ENCODE data around the gene MYO10.

The MYO10 gene

DNA sequence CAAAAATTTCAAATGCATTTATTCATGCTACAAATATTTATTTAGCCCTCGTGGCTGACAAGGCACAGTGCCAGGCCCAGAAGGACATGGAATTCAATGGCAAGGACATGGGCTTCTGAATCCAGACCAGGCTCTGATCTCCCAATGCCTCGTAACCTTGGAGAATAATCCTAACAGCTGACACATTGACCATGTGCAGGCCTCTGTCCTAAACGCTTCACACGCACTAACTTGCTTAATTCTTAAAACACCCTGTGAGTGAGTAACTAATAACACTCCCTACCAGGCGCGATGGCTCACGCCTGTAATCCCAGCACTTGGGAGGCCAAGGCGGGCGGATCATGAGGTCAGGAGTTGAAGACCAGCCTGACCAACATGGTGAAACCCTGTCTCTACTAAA lies 33.2 kb downstream of the MYO10 start:
- Histone ChIP-seq H3K9me3 (ENCODE audit: low read length) (no peaks in the 10 kb centered on the region), H3K27me3 (ENCODE audit: insufficient read depth, low read length) (no peaks in the 10 kb centered on the region), H3K4me3 (ENCODE audit: low read length) (no peak overlapping the region), H3K36me3 (ENCODE audit: insufficient read depth, low read length) (no peaks in the 10 kb centered on the region), H3K4me1 (ENCODE audit: insufficient read depth, low read length) (peaks cover 7% of the 10 kb centered on the region), H2AFZ (ENCODE audit: low read depth, low read length) (no peak overlapping the region)

DNA sequence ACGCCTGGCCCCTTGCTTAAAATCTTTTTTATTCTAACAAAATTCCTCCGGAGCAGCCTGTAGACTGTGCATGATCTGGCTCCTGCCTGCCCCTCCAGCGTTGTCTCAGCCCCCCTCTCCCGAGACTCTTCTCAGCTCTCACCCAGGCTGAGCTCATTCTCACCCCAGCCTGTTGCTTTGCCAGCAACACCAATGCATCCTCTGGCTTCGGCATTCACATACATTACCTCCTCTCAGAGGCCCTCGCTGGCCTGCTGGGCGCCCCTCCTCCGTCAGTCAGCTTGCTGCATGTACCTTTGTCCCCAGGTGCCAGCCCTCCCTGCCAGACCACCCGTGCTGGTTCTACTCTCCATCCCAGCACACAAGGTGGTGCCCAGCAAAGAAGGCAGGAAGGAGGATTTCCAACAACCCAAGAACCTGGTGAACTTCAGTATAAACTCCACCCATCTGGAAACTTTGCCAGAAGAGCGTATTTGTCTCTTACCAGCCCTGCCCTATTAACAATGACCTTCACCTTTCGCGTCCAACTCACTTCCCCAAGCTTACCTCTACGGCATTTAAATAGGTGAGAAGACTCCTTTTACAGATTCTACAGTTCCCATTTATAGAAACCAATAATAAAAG lies 35.0 kb downstream of the MYO10 start:
- Histone ChIP-seq H3K9me3 (ENCODE audit: low read length) (no peaks in the 10 kb centered on the region), H3K4me1 (ENCODE audit: insufficient read depth, low read length) (peaks cover 12% of the 10 kb centered on the region), H3K27me3 (ENCODE audit: insufficient read depth, low read length) (no peaks in the 10 kb centered on the region), H3K4me3 (ENCODE audit: low read length) (no peak overlapping the region), H3K36me3 (ENCODE audit: insufficient read depth, low read length) (no peaks in the 10 kb centered on the region), H2AFZ (ENCODE audit: low read depth, low read length) (no peak overlapping the region)

GRCh38 chr5:16899171-16899570 lies 36.9 kb downstream of the MYO10 start:
- no peak overlapping the region for H2AFZ ChIP-seq (ENCODE audit: low read depth, low read length)
- H3K4me3 ChIP-seq (ENCODE audit: low read length), result no peak overlapping the region
- peaks cover 12% of the 10 kb centered on the region for H3K4me1 ChIP-seq (ENCODE audit: insufficient read depth, low read length)
- no peaks in the 10 kb centered on the region for H3K36me3 ChIP-seq (ENCODE audit: insufficient read depth, low read length)
- no peaks in the 10 kb centered on the region for H3K9me3 ChIP-seq (ENCODE audit: low read length)
- no peaks in the 10 kb centered on the region for H3K27me3 ChIP-seq (ENCODE audit: insufficient read depth, low read length)

GRCh38 chr5:16897800-16898199 lies 38.3 kb downstream of the MYO10 start:
- Histone ChIP-seq H3K4me3 (ENCODE audit: low read length) (no peak overlapping the region), H2AFZ (ENCODE audit: low read depth, low read length) (no peak overlapping the region), H3K4me1 (ENCODE audit: insufficient read depth, low read length) (peaks cover 12% of the 10 kb centered on the region), H3K27me3 (ENCODE audit: insufficient read depth, low read length) (no peaks in the 10 kb centered on the region), H3K36me3 (ENCODE audit: insufficient read depth, low read length) (no peaks in the 10 kb centered on the region), H3K9me3 (ENCODE audit: low read length) (no peaks in the 10 kb centered on the region)

DNA sequence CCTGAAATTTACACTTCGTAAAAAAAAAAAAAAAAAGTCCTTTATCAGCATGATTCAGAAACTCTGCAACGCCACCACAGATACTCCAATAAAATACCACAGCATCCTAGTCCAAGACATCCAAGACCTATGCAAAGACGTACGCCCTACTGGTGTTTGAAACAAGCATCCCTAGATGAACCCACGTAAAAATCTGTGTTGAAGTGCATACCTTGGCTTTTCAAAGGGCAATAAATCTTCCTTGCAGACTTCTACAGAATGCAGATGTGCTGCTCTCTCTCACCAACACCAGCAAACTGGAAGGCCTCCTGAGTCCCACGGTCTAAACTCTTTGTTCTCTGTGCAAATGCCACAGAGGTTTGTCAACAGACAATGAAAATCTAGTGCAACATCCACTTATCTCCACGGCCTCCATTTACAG lies 38.8 kb downstream of the MYO10 start:
- Histone ChIP-seq H3K36me3 (ENCODE audit: insufficient read depth, low read length) (no peaks in the 10 kb centered on the region), H3K27me3 (ENCODE audit: insufficient read depth, low read length) (no peaks in the 10 kb centered on the region), H3K9me3 (ENCODE audit: low read length) (no peaks in the 10 kb centered on the region), H3K4me3 (ENCODE audit: low read length) (no peak overlapping the region), H2AFZ (ENCODE audit: low read depth, low read length) (no peak overlapping the region), H3K4me1 (ENCODE audit: insufficient read depth, low read length) (peaks cover 12% of the 10 kb centered on the region)

DNA sequence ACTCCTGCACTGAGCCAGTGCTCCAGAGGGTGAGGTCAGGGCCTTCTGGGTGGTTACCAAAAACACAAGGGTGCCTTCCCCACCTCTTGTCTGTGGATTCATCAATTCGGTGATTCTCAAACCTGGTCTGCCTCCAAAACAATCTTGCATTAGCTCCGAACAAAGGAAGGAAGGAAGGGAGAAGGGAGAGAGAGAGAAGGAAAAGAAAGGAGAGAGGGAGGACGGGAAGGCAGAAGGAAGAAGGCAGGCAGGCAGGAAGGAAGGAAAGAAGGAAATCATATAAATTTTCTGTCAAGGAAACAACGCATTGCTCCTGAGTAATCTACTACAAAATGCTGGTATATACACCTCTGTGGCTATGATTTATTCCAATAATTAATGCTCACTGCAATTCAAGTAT lies 39.3 kb downstream of the MYO10 start:
- no peaks in the 10 kb centered on the region for H3K36me3 ChIP-seq (ENCODE audit: insufficient read depth, low read length)
- no peak overlapping the region for H3K4me3 ChIP-seq (ENCODE audit: low read length)
- H2AFZ ChIP-seq (ENCODE audit: low read depth, low read length), result no peak overlapping the region
- H3K4me1 ChIP-seq (ENCODE audit: insufficient read depth, low read length), result peaks cover 12% of the 10 kb centered on the region
- H3K27me3 ChIP-seq (ENCODE audit: insufficient read depth, low read length), result no peaks in the 10 kb centered on the region
- H3K9me3 ChIP-seq (ENCODE audit: low read length), result no peaks in the 10 kb centered on the region

DNA sequence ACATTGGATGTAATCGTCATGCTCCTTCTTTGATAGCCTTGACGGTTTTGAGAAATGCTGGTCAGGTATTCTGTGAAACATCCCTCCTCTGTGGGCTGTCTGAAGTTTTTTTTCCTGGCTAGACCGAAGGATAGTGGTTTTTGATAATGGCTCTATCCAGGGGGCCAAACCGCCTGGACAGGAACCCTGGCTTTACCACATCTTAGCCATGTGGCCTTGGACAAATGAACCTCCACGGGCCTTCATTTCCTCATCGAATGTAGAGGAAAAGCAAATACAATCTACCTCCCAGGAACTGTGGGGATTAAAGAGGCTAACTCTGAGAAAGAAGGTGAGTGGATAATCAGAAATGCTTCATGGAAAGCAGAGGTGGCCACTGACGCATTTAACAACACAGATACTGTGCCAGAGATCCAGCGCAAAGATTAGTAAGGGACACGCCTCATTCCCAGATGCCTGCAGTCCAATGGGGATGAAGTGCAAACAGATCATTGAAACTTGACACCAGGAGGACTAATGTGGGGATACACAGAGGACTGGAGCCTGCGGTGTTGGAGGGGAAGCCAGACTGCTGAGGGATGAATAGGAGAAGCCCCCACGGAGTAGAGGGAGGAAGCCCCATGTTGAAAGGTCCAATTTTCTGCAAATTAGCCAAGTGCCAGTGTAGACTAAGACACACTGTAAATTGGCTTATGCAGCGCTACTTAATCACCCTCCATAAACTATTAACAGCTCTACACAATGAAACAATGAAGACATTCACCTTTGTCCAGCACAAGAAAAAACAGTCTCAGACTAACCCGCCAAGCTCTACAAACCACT lies 41.6 kb downstream of the MYO10 start:
- no peaks in the 10 kb centered on the region for H3K36me3 ChIP-seq (ENCODE audit: insufficient read depth, low read length)
- H3K27me3 ChIP-seq (ENCODE audit: insufficient read depth, low read length), result no peaks in the 10 kb centered on the region
- no peak overlapping the region for H2AFZ ChIP-seq (ENCODE audit: low read depth, low read length)
- H3K4me3 ChIP-seq (ENCODE audit: low read length), result no peak overlapping the region
- H3K9me3 ChIP-seq (ENCODE audit: low read length), result no peaks in the 10 kb centered on the region
- H3K4me1 ChIP-seq (ENCODE audit: insufficient read depth, low read length), result peaks cover 12% of the 10 kb centered on the region

DNA sequence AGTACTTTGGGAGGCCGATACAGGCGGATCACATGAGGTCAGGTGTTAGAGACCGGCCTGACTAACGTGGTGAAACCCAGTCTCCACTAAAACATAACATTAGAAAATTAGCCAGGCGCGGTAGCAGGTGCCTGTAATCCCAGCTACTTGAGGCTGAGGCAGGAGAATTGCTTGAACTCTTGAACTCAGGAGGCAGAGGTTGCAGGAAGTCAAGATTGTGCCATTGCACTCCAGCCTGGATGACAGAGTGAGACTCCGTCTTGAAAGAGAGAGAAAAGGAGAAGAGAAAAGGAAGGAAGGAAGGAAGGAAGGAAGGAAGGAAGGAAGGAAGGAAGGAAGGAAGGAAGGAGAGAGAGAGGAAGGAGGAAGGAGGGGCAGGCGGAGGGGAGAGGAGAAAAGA lies 45.1 kb downstream of the MYO10 start:
- H3K36me3 ChIP-seq (ENCODE audit: insufficient read depth, low read length), result no peaks in the 10 kb centered on the region
- no peaks in the 10 kb centered on the region for H3K27me3 ChIP-seq (ENCODE audit: insufficient read depth, low read length)
- H3K4me1 ChIP-seq (ENCODE audit: insufficient read depth, low read length), result peaks cover 7% of the 10 kb centered on the region
- no peak overlapping the region for H2AFZ ChIP-seq (ENCODE audit: low read depth, low read length)
- H3K4me3 ChIP-seq (ENCODE audit: low read length), result no peak overlapping the region
- no peaks in the 10 kb centered on the region for H3K9me3 ChIP-seq (ENCODE audit: low read length)

DNA sequence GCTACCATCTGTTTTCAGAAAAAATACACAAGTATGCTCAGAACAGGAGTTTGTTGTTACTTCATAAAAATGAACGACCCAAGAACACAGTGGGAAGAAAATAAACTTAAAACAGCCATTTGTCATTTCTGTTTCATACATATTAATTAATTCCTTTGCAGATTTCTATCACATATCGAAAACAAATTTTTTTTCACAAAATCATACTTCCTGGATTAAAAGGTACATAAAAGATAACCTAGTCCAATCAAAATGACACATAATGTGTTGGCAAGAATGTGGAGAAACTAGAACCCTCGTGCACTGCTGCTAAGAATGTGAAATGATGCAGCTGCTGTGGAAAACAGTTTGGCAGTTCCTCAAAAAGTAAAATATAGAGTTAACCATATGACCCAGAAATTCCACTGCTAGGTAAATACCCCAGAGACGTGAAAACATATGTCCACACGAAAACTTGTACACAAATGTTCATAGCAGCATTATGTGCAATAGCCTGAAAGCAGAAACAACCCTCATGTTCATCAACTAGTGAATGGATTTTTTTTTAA lies 46.0 kb downstream of the MYO10 start:
- Histone ChIP-seq H3K9me3 (ENCODE audit: low read length) (no peaks in the 10 kb centered on the region), H2AFZ (ENCODE audit: low read depth, low read length) (no peak overlapping the region), H3K4me3 (ENCODE audit: low read length) (no peak overlapping the region), H3K36me3 (ENCODE audit: insufficient read depth, low read length) (no peaks in the 10 kb centered on the region), H3K27me3 (ENCODE audit: insufficient read depth, low read length) (no peaks in the 10 kb centered on the region), H3K4me1 (ENCODE audit: insufficient read depth, low read length) (peaks cover 7% of the 10 kb centered on the region)

- H3K9me3 ChIP-seq (ENCODE audit: low read length), result no peaks in the 10 kb centered on the region
- H3K27me3 ChIP-seq (ENCODE audit: insufficient read depth, low read length), result no peaks in the 10 kb centered on the region
- H2AFZ ChIP-seq (ENCODE audit: low read depth, low read length), result no peak overlapping the region
- no peak overlapping the region for H3K4me3 ChIP-seq (ENCODE audit: low read length)
- peaks cover 7% of the 10 kb centered on the region for H3K4me1 ChIP-seq (ENCODE audit: insufficient read depth, low read length)
- no peaks in the 10 kb centered on the region for H3K36me3 ChIP-seq (ENCODE audit: insufficient read depth, low read length)
Measured at GRCh38 chr5:16889203-16889971, 46.7 kb downstream of the MYO10 start.

- Histone ChIP-seq H3K36me3 (ENCODE audit: insufficient read depth, low read length) (no peaks in the 10 kb centered on the region), H3K4me1 (ENCODE audit: insufficient read depth, low read length) (peaks cover 7% of the 10 kb centered on the region), H2AFZ (ENCODE audit: low read depth, low read length) (no peak overlapping the region), H3K27me3 (ENCODE audit: insufficient read depth, low read length) (no peaks in the 10 kb centered on the region), H3K9me3 (ENCODE audit: low read length) (no peaks in the 10 kb centered on the region), H3K4me3 (ENCODE audit: low read length) (no peak overlapping the region)
Measured at GRCh38 chr5:16888694-16889124, 47.4 kb downstream of the MYO10 start.

DNA sequence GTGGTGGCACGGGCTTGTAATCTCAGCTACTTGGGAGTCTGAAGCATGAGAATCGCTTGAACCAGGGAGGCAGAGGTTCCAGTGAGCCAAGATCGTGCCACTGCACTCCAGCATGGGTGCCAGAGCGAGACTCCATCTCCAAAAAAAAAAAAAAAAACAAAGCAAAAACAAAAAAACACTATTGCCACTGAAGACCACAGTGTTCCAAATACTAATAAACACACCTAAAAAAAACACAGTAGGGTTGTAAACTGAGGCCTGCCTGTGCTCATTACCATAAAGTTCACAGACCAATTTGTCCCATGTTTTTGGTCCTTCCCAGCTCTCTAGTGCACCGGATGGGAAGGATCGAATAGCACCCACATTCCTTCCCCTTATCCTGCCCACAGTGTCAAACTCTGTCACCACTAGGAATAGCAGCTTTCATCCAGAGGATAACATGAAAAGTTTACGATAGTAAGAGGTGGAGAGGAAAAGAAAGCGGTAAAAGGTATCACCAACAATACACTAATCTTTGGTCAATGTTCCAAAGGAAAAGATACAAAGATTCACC lies 49.2 kb downstream of the MYO10 start:
- Histone ChIP-seq H2AFZ (ENCODE audit: low read depth, low read length) (no peak overlapping the region), H3K4me1 (ENCODE audit: insufficient read depth, low read length) (peaks cover 11% of the 10 kb centered on the region), H3K27me3 (ENCODE audit: insufficient read depth, low read length) (no peaks in the 10 kb centered on the region), H3K36me3 (ENCODE audit: insufficient read depth, low read length) (no peaks in the 10 kb centered on the region), H3K9me3 (ENCODE audit: low read length) (no peaks in the 10 kb centered on the region), H3K4me3 (ENCODE audit: low read length) (no peak overlapping the region)

DNA sequence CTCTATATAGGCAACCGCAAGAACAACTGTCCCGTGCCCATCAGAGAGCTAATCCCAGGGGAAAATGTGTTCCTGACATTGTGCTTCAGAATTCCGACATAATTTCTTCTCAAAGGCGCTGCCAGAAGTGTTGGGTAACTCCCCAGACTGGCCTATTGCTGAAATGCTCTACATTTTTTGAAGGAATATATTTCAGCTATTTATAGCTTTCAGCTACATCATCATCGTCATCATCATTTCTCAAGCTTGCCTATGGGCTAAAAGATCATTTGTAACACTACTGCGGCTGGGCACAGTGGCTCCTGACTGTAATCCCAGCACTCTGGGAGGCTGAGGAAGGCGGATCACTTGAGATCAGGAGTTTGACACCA lies 49.7 kb downstream of the MYO10 start:
- peaks cover 16% of the 10 kb centered on the region for H3K4me1 ChIP-seq (ENCODE audit: insufficient read depth, low read length)

More for the DNA sequence above, 49.7 kb downstream of the MYO10 start:
- Histone ChIP-seq H3K9me3 (ENCODE audit: low read length) (no peaks in the 10 kb centered on the region), H2AFZ (ENCODE audit: low read depth, low read length) (no peak overlapping the region), H3K4me3 (ENCODE audit: low read length) (no peak overlapping the region), H3K36me3 (ENCODE audit: insufficient read depth, low read length) (no peaks in the 10 kb centered on the region), H3K27me3 (ENCODE audit: insufficient read depth, low read length) (no peaks in the 10 kb centered on the region)

Data from neuron (in vitro differentiated cells).